NCI-H748 treated with DMSO at 0.1 percent for 48 hours (cell line): ENCODE results near the gene BMAL1.

Experiments
- DNase-seq: peaks from one replicate; lab custom pipeline; 2025; lab: John Stamatoyannopoulos, UW

BMAL1 gene

GRCh38 chr11:13317293-13318080 is 39.9 kb downstream of the BMAL1 start:
- DNase-seq, result no peak

GRCh38 chr11:13318498-13319295 is 41.1 kb downstream of the BMAL1 start:
- no peak for DNase-seq

GRCh38 chr11:13320688-13321087 is 43.1 kb downstream of the BMAL1 start:
- no peak for DNase-seq

GRCh38 chr11:13321431-13321830 is 43.8 kb downstream of the BMAL1 start:
- DNase-seq, result no peak

- DNase-seq, result no peak
Observed at GRCh38 chr11:13324141-13324540, 46.6 kb downstream of the BMAL1 start.

- no peak for DNase-seq
Observed at GRCh38 chr11:13324709-13325108, 47.1 kb downstream of the BMAL1 start.

- DNase-seq, result peak; percentile 64
Observed at GRCh38 chr11:13327421-13327820, 49.8 kb downstream of the BMAL1 start.

- DNase-seq, result no peak
Observed at GRCh38 chr11:13328286-13328685, 50.7 kb downstream of the BMAL1 start.

- peak; percentile 75 for DNase-seq
Observed at GRCh38 chr11:13329670-13330356, 52.2 kb downstream of the BMAL1 start.

GRCh38 chr11:13332124-13332523 is 54.5 kb downstream of the BMAL1 start:
- DNase-seq, result no peak

GRCh38 chr11:13333456-13333957 is 55.9 kb downstream of the BMAL1 start:
- DNase-seq, result no peak

- no peak for DNase-seq
Observed at GRCh38 chr11:13334034-13334786, 56.6 kb downstream of the BMAL1 start.

GRCh38 chr11:13335319-13335718 is 57.7 kb downstream of the BMAL1 start:
- peak; percentile 68 for DNase-seq

GRCh38 chr11:13336246-13336878 is 58.8 kb downstream of the BMAL1 start:
- DNase-seq, result no peak

GRCh38 chr11:13338019-13338426 is 60.4 kb downstream of the BMAL1 start:
- DNase-seq, result no peak

GRCh38 chr11:13338427-13339069 is 61.0 kb downstream of the BMAL1 start:
- DNase-seq, result no peak

- DNase-seq, result no peak
Observed at GRCh38 chr11:13339195-13340153, 61.9 kb downstream of the BMAL1 start.

GRCh38 chr11:13341026-13341425 is 63.4 kb downstream of the BMAL1 start:
- DNase-seq, result no peak

- no peak for DNase-seq
Observed at GRCh38 chr11:13343067-13343466, 65.5 kb downstream of the BMAL1 start.
